HL-60 (cell line): Measurements from ENCODE around the gene CMC1.

Experiments
- GABPA ChIP-seq: IDR thresholded peaks from 2 replicates; pipeline ENCODE4 v1.6.1; 2012; ENCODE audit warnings: low read depth
- POLR2AphosphoS5 ChIP-seq: IDR thresholded peaks from 2 replicates; pipeline ENCODE4 v1.6.1; 2012; ENCODE audit warnings: low read depth
- TF ChIP-seq, protein P1 (sequence below): IDR thresholded peaks from one replicate; pipeline ENCODE4 v1.5.1; 2011; ENCODE audit warnings: low read length, control low read depth, inconsistent platforms; ENCODE audit not compliant: insufficient read depth

DNA sequence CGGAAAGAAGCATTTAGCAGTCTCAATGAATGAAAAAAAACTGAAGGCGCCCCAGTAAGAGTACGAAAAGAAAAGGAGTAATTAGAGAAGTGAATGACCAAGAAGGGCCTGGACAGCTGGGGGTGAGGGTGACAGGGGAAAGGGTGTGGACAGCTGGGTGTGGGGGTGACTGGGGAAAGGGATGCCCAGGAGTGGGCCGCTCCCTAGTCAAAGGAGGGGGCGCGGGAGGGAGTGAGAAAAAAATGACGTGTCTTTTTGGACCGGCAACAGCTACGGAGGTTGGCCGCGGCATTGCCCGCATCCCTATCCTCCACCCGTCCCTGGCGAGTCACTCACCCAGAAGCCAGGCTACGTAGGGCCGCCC lies 106.8 kb downstream of the CMC1 start:
- TF ChIP-seq, protein P1, sequence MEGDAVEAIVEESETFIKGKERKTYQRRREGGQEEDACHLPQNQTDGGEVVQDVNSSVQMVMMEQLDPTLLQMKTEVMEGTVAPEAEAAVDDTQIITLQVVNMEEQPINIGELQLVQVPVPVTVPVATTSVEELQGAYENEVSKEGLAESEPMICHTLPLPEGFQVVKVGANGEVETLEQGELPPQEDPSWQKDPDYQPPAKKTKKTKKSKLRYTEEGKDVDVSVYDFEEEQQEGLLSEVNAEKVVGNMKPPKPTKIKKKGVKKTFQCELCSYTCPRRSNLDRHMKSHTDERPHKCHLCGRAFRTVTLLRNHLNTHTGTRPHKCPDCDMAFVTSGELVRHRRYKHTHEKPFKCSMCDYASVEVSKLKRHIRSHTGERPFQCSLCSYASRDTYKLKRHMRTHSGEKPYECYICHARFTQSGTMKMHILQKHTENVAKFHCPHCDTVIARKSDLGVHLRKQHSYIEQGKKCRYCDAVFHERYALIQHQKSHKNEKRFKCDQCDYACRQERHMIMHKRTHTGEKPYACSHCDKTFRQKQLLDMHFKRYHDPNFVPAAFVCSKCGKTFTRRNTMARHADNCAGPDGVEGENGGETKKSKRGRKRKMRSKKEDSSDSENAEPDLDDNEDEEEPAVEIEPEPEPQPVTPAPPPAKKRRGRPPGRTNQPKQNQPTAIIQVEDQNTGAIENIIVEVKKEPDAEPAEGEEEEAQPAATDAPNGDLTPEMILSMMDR: no peak
- TF ChIP-seq POLR2AphosphoS5: no peak
- TF ChIP-seq GABPA: no peak
